ENCODE measurements around the gene GALC. TPM values are rescaled to one million over a fixed set of nuclear protein-coding genes. Genes with fewer than 3 reads are reported as not detected.

Gene GALC
- total RNA-seq, 4 donors from 2014 or later, result 30.6 to 41.2 (median 34.1) TPM

DNA sequence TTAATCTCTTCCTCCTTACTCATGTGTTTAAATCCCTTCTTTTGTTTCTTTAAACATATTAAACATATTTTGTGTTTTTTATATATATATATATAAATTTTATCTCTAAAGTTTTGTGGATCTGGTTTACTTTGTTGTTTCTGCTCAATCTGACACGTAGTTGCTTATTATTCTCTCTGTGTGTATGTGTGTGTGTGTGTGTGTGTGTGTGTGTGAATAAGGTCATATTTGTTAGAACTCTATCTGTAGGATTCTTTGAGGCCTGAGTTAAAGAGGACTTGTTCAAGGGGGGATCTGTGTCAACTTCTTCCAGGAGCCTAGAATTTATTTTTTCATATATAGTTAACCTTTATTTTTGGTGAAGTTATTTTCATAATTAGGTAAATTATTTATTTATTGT, 14.6 kb upstream of the GALC start:
- DNase-seq (ENCODE audit: low spot score) (no peak), ATAC-seq (ENCODE audit: low FRiP score) (no peak)
- TF ChIP-seq, protein P1, sequence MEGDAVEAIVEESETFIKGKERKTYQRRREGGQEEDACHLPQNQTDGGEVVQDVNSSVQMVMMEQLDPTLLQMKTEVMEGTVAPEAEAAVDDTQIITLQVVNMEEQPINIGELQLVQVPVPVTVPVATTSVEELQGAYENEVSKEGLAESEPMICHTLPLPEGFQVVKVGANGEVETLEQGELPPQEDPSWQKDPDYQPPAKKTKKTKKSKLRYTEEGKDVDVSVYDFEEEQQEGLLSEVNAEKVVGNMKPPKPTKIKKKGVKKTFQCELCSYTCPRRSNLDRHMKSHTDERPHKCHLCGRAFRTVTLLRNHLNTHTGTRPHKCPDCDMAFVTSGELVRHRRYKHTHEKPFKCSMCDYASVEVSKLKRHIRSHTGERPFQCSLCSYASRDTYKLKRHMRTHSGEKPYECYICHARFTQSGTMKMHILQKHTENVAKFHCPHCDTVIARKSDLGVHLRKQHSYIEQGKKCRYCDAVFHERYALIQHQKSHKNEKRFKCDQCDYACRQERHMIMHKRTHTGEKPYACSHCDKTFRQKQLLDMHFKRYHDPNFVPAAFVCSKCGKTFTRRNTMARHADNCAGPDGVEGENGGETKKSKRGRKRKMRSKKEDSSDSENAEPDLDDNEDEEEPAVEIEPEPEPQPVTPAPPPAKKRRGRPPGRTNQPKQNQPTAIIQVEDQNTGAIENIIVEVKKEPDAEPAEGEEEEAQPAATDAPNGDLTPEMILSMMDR (IDR thresholded peaks at IDR 0.05), result no peak

DNA sequence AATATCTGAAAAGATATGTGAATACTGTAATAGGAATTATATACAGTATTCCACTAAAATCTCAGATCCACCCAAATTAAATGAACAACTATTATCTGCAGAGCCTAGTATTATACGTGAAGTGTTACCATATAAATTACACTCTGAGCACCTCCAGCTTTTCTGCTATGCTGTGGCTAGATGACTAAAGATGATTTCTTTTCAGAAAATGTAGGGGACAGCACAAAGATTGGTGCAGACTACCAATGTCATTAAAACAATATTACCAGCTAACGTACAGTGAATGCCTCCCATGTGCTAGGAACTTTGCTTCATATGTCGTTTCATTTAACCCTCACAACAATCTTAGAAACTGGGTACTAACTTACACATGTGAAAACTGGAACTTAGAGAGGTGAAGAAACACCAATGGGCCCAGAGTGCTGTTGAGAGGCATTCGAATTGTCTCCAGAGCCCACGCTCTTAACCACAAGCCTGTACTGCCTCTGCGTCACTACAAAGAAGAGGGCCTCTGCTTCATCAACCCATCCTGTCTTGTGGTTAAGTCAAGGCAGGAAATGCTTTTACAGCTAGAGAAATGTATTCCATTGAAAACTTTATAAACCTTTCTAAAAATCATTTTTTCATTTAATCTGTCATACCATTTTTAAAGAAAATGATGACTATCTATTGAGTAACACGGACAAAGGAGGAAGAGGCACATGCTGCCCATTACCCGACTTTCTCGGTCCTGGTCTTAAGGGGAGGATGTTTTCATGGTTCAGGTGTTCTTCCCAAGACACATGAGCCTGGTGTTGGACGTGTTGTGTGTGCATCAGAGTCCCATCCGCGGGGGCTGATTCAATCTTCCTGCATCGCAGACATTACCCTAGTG, 13.2 kb upstream of the GALC start:
- ATAC-seq (ENCODE audit: low FRiP score) (no peak), DNase-seq (ENCODE audit: low spot score) (no peak)
- TF ChIP-seq, protein P1 (IDR thresholded peaks at IDR 0.05), result no peak

DNA sequence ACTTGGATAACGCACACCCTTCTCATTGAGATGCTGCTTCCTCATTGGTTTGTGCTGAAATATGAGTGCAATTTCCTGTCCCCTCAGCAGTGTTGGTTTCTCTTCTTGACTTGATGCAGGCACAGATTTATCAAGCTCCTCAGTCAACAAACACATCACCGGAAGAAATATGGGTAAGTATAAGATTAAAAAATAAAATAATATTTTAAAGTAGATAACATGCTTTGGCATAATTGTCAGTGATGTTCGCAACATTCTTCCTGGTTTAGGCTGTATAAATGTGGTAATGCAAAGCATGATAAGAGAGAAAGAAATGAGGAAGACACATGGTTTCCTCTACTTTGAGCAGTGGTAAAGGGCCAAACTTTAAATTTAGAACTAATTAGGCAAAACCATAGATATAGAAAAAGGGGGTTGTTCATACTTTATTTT, 12.1 kb upstream of the GALC start, which contains the start of gene GPR65:
GPR65 (plus strand) TSS at position 86 of the 432 bp plus-strand sequence. CDS start 5,713 bp downstream, outside the sequence.
- TF ChIP-seq, protein P1 (IDR thresholded peaks at IDR 0.05), result no peak
- DNase-seq (ENCODE audit: low spot score), result no peak
- ATAC-seq (ENCODE audit: low FRiP score), result no peak

DNA sequence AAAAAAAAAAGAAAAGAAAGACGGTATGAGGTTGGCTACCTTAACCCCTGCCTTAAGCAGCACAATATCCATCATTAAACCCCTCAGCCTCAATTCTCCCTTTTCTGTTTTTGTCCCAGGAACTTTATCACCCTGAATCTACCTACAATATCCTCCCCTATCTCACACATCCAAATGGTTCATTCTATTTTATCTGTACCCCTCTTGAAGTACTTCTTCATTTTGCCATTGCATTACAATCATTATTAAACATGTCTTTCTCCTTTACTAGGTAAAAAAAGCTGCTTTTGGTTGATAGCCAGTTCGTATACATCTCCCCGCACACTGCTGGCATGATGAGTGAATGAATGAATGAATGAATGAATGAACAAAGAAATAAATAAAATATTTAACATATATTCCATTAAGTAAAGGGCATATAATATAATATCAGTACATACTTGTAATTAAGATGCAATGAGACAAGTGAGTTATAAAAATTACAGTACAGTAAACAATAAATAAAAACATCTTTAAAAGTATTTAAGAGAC, 11.6 kb upstream of the GALC start:
- DNase-seq (ENCODE audit: low spot score), result no peak
- no peak for ATAC-seq (ENCODE audit: low FRiP score)
- TF ChIP-seq, protein P1 (IDR thresholded peaks at IDR 0.05), result no peak

DNA sequence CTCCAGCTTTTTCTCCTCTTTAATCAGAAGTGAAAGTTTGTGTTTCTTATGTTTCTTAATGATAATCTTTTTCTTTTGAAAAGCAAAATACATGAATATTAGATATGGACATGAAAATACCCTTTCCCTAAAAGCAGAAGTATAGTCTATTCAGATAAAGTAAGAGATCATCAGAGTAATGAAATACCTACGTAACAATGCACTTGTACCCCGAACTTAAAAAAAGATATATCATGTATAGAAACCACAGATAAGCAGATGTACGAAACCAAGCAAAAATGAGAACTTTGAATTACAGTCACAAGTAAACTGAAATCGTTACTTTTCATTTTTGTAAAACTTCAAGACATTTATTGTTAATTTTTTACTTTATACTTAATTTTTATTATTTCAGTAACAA, 10.4 kb upstream of the GALC start:
- DNase-seq (ENCODE audit: low spot score), result no peak
- TF ChIP-seq, protein P1 (IDR thresholded peaks at IDR 0.05), result no peak
- ATAC-seq (ENCODE audit: low FRiP score), result no peak

DNA sequence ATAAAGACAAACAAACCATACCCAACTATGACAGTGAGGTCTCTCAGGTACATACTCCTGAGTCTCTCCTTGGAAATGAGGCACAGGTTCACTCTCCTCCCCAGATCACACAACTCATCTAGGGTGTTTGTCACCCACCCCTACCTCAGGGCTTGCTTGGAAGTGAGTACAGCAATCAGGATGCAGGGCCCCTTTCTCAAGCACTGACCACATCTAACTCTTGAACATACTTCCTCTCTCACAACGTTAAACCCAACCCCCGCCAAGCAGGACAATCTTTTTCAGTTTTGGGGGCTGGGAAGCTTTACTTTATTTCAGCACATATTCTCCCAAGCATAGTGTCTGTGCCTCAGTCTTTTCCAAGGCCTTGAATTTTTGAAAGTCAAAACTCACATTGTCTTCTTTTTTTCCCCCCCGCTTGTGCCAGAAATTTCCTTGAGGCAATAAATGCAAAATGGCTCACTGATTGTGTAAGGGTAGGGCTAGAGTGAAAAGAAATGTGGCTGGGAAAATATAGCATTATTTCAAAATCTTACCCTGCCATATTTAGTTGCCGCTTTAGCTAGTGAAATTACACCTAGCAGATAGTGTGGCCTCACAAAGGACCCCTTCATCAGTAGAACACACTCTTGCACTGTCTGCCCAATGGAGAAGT, 9.6 kb upstream of the GALC start:
- ATAC-seq (ENCODE audit: low FRiP score) (no peak), DNase-seq (ENCODE audit: low spot score) (no peak)
- TF ChIP-seq, protein P1 (IDR thresholded peaks at IDR 0.05), result no peak
